DND-41 (cell line): ENCODE results near the gene PPP1R36.

Experiments used
- CTCF ChIP-seq: IDR thresholded peaks from 2 replicates; pipeline ENCODE4 v1.5.1; 2012; ENCODE audit warnings: borderline replicate concordance, low read length, moderate library complexity, mild to moderate bottlenecking; ENCODE audit not compliant: poor library complexity, severe bottlenecking; ENCODE audit errors: extremely low read depth
- EZH2 ChIP-seq: IDR thresholded peaks from 3 replicates; pipeline ENCODE4 v1.6.1; 2012; ENCODE audit warnings: borderline replicate concordance, low read depth, mild to moderate bottlenecking, moderate library complexity, low read length, inconsistent platforms; ENCODE audit not compliant: severe bottlenecking

GRCh38 chr14:64573109-64573508, 23.3 kb downstream of the PPP1R36 start:
- TF ChIP-seq CTCF (no peak), EZH2 (no peak)
